CD4-positive, alpha-beta T cell treated with Interleukin-2 at 100 ng/mL for 4 hours (primary cell): ENCODE results near the gene CERS6.

Source experiments
- DNase-seq: peaks from one replicate; pipeline ENCODE4 v3.0.0-alpha.2; 2020; ENCODE audit warnings: low spot score

CERS6 gene

GRCh38 chr2:168801961-168802858, 346.1 kb downstream of the CERS6 start, which contains the start of gene NOSTRIN:
Gene NOSTRIN, plus strand, starts transcription at chr2:168802637. Its CDS starts 10 bp downstream, at chr2:168802647.
- DNase-seq = no peak

DNA sequence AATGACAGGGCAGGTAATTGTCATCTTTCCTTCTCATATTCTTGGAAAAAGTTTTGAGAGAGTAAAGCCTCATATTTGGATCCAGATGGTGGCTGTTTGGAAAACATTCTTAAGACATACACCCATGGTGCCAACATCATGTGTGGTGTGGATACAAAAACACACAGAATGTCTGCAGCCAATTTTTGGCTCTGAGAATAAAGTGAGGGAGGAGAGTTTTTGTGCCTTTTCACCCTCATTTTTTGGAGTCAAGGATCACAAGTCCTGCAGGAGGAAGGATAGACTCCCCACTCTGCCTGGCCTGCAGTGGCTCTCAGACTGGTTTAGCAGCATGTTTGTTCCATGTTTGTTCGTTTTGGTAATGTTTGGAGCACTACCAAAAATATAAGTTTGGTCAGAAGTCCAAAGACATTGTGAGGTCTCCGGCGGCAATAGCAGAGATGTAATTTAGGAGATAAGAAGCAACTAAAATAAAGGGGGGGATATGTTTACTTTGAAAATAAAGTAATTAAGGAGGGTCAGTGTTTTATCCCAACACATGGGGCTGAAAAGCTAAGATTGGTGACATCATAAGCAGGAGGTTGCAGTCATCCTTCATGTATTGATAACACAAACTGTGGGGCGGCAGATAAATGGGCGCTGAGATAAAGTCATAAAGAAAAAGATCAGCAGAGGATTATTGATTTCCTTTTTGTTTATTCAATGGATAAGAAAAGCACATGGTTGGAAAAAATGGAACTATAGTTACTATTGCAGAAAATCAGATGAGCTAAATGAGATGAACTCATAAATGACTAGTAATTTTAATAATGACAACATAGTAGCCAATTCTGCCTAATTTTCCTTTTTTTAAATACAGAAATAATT, 347.0 kb downstream of the CERS6 start:
- no peak for DNase-seq

DNA sequence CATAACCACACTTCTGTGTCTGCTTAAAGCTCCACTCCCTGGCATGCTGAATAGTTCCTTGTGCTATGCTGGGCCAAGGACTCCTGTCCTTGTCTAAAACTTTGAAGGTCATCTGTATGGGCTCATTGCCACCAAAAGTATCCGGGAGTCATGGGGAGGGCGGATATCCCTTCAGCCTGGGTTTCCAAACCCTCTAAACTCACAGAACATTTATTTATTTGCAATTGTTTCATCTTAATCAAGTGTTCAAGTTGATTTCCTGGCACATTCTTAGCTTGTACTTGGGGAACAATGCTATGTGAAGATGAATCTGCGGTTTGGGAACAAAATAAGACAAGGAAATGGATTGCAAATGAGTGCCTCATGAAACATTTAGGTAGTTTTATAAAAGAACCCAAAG, 348.1 kb downstream of the CERS6 start:
- DNase-seq = no peak

DNA sequence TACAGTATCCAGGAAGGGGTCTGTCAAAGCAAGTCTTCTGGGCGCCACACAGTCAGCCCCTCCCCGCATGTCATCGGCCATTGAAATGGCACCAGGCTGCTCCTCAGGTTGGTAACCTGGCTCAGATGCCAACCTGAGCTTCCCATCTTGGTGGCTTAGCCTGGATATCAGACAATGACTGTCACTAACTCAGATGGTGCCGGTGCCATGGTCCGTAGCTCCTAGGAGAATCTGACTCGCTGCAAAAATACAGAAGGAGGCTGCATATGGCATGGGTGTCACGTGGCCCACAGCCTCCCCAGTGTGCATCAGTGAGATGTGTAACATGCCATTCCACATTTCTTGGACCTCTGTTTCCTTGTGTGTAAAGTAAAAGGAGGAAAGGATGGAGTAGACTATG, 349.5 kb downstream of the CERS6 start:
- DNase-seq = no peak

DNA sequence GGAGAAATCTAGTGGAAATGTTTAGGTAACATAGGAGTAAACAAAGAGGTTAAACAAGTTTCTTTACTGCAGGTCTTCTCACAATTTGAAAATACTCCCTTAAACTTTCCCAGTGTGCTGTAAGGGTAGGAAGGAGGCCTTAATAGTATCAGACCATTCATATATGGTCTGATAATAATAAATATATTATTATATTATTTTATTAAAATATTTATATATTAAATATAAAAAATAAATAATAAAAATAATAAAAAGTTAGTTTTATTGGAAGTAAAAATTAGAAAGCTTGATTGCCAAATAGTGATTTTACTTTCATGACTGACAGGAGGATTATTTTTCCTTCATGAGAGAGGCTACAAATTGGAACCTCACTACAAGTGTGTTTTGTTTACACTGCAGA, 353.5 kb downstream of the CERS6 start:
- no peak for DNase-seq

GRCh38 chr2:168810235-168810634, 354.2 kb downstream of the CERS6 start:
- no peak for DNase-seq

DNA sequence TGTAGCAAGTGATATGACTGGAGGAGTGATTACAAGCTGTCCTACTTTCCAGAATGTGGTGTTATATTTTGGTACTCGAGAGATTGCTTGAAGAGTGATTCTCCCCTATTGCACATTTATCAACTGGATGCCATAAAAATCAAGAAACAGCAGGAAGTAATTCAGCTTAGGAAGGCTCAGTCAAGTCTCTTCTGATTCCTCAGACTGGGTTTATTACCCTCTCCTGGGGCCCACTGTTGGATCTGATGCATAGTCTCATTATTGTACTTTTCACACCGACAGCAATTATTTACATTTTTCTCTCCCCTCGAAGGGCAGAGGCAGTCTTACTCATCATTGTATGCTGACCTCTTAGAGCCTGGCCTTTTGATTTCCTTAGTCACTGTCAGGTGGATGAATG, 355.6 kb downstream of the CERS6 start:
- no peak for DNase-seq

DNA sequence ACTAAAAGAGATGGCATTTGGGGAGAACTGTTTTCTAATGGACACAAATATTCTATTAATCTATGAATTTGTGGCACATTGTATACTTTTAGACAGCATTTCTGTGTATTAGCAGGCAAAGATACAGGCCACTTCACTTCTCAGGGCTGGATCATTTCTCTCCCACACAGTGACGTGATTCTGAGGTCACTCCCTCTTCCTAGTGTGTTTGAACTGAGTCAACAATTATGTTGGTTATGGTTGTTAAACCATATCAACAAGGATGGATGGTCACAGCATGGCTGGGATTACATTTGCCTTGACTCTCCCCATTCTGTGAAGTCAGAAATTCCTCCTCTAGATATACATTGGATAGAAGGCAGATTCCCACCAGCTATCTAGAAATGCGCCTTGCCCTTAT, 358.0 kb downstream of the CERS6 start:
- no peak for DNase-seq

- no peak for DNase-seq
Measured at GRCh38 chr2:168814939-168815907, 359.2 kb downstream of the CERS6 start.

DNA sequence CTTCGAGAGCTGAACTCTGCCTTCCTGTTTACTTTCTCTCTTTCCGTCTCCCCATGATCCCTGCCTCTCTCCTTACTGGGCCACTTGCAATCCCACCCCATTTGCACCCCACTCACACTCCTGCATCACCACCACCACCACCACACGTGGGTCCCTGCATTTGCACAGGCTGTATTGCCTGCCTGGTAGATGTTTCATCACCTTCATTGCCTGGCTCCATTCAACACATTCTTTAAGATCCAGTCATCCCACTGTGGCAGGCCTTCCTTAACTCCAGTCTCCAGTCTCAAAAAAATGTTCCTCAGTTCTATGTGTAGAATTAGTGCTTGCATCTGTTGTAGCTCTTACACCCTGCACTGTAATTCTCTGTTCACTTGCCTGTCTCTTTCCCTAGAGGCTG, 360.3 kb downstream of the CERS6 start:
- DNase-seq = no peak

GRCh38 chr2:168819050-168819715, 363.1 kb downstream of the CERS6 start:
- DNase-seq = no peak

DNA sequence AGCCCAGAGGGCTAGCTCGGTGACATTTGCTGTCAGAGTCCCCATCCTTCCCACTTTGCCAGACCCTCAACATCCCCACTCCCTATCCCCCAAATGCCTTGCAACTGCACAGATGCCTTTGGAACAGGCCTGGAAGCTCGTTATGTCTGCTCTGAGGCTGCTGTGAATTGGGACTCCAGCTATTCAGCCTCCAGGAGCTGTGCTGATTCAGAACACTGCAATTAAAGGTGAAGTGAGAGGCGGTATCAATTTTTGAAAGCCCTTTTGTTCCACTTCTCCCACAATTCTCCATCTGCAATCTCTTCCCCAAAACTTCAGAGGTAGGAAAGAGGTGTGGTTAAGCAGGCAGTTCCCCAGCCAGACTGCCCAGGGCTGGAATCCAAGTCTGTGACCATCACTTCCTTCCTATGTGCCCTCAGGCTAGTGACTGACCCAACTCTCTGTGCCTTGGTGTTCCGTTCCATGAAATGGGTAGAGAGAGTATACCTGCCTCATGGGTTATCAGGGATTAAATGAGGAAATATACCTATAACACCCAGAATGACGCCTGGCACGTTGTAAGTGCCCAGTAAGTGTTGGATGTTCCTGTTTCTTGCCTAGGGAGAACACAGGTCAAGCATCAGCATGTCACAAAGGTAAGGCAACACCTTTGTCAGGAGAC, 363.9 kb downstream of the CERS6 start:
- DNase-seq = no peak

GRCh38 chr2:168821577-168821976, 365.5 kb downstream of the CERS6 start:
- DNase-seq = no peak

GRCh38 chr2:168821992-168822391, 365.9 kb downstream of the CERS6 start:
- no peak for DNase-seq
